WI38 (cell line): ENCODE data around the gene DNHD1.

ENCODE experiments used
- H3K4me3 ChIP-seq: 2 replicates; pipeline ENCODE4 v1.5.1; 2011; ENCODE audit warnings: low read depth, mild to moderate bottlenecking, control low read depth, low read length
- CTCF ChIP-seq: IDR thresholded peaks from 2 replicates; pipeline ENCODE4 v1.5.1; 2012; ENCODE audit warnings: low read depth, mild to moderate bottlenecking, control low read depth, low read length

Gene DNHD1

GRCh38 chr11:6554828-6555706 lies 58.0 kb downstream of the DNHD1 start:
- no peak for TF ChIP-seq CTCF
- no peak overlapping the region for H3K4me3 ChIP-seq

GRCh38 chr11:6556139-6556949 lies 59.3 kb downstream of the DNHD1 start:
- no peak for TF ChIP-seq CTCF
- H3K4me3 ChIP-seq: no peak overlapping the region

GRCh38 chr11:6557063-6557462 lies 60.0 kb downstream of the DNHD1 start:
- H3K4me3 ChIP-seq: no peak overlapping the region
- TF ChIP-seq CTCF: no peak

- TF ChIP-seq CTCF: no peak
- no peak overlapping the region for H3K4me3 ChIP-seq
Observed at GRCh38 chr11:6557761-6558674, 60.9 kb downstream of the DNHD1 start.

- no peak for TF ChIP-seq CTCF
- H3K4me3 ChIP-seq: no peak overlapping the region
Observed at GRCh38 chr11:6559369-6559768, 62.3 kb downstream of the DNHD1 start.

- no peak for TF ChIP-seq CTCF
- no peak overlapping the region for H3K4me3 ChIP-seq
Observed at GRCh38 chr11:6561288-6561687, 64.2 kb downstream of the DNHD1 start.
